OCI-LY1 (cell line): Measurements from ENCODE around the gene MRM2.

Experiments used
- H2AFZ ChIP-seq: fragments of 200-600 bp; sonication (generic), shearing (Covaris generic); 2 replicates; pipeline ENCODE4 v1.6.0; 2014; ENCODE audit warnings: antibody characterized with exemption, mild to moderate bottlenecking, low read length
- H3F3A ChIP-seq: fragments of 200-600 bp; sonication (generic), shearing (Covaris generic); 2 replicates; pipeline ENCODE4 v1.6.0; 2014; ENCODE audit warnings: mild to moderate bottlenecking, antibody characterized with exemption, low read length, moderate library complexity; ENCODE audit not compliant: insufficient read depth
- H3K27ac ChIP-seq: fragments of 200-600 bp; sonication (generic); 2 replicates; pipeline ENCODE4 v1.5.1; 2014; ENCODE audit warnings: low read length, mixed run types, mild to moderate bottlenecking, low read depth; ENCODE audit not compliant: poor library complexity, severe bottlenecking
- H3K27me3 ChIP-seq: fragments of 200-600 bp; sonication (generic); 2 replicates; pipeline ENCODE4 v1.6.0; 2014; ENCODE audit warnings: antibody characterized with exemption, mild to moderate bottlenecking, low read length, moderate library complexity; ENCODE audit not compliant: insufficient read depth
- H3K36me3 ChIP-seq: fragments of 200-600 bp; sonication (generic); 2 replicates; pipeline ENCODE4 v1.6.1; 2014; ENCODE audit warnings: mild to moderate bottlenecking, antibody characterized with exemption, low read length, moderate library complexity, mixed read lengths; ENCODE audit not compliant: insufficient read depth
- H3K4me1 ChIP-seq: fragments of 200-600 bp; sonication (generic); 2 replicates; pipeline ENCODE4 v1.5.1; 2014; ENCODE audit warnings: mild to moderate bottlenecking, low read length, moderate library complexity; ENCODE audit not compliant: insufficient read depth, severe bottlenecking
- H3K4me2 ChIP-seq: fragments of 200-600 bp; sonication (generic), shearing (Covaris generic); 2 replicates; pipeline ENCODE4 v1.6.1; 2014; ENCODE audit warnings: low read length
- H3K4me3 ChIP-seq: fragments of 200-600 bp; sonication (generic); 2 replicates; pipeline ENCODE4 v1.5.1; 2014; ENCODE audit warnings: low read length, low read depth, mild to moderate bottlenecking, mixed read lengths; ENCODE audit not compliant: poor library complexity, severe bottlenecking
- H3K79me2 ChIP-seq: fragments of 200-600 bp; shearing (Covaris generic); 2 replicates; pipeline ENCODE4 v1.6.1; 2016; ENCODE audit warnings: mixed run types, low read length, mixed read lengths; ENCODE audit not compliant: insufficient read depth
- H3K9ac ChIP-seq: fragments of 200-600 bp; sonication (generic), shearing (Covaris generic); 2 replicates; pipeline ENCODE4 v1.6.1; 2014; ENCODE audit warnings: mild to moderate bottlenecking, low read length, mixed read lengths
- H3K9me2 ChIP-seq: fragments of 200-600 bp; sonication (generic), shearing (Covaris generic); 2 replicates; pipeline ENCODE4 v1.6.1; 2014; ENCODE audit warnings: low read depth, mild to moderate bottlenecking, low read length, mixed read lengths
- H3K9me3 ChIP-seq: fragments of 200-600 bp; shearing (Covaris generic); 2 replicates; pipeline ENCODE4 v1.6.1; 2014; ENCODE audit warnings: low read length, mixed read lengths
- H4K20me1 ChIP-seq: fragments of 200-600 bp; sonication (generic), shearing (Covaris generic); 2 replicates; pipeline ENCODE4 v1.6.0; 2016; ENCODE audit warnings: mild to moderate bottlenecking, low read length; ENCODE audit not compliant: insufficient read depth
- EZH2 ChIP-seq: fragments of 200-600 bp; sonication (generic), shearing (Covaris generic); IDR thresholded peaks from 2 replicates; pipeline ENCODE4 v1.8.0; 2017; ENCODE audit warnings: borderline replicate concordance, mixed run types, mild to moderate bottlenecking, antibody characterized with exemption, low read length, moderate library complexity, mixed read lengths
- TF ChIP-seq, protein P1 (sequence below): fragments of 200-600 bp; sonication (generic), shearing (Covaris generic); IDR thresholded peaks from 2 replicates; pipeline ENCODE4 v1.5.1; 2017; ENCODE audit warnings: mild to moderate bottlenecking, antibody characterized with exemption, low read length, moderate library complexity, mixed read lengths

MRM2 gene

DNA sequence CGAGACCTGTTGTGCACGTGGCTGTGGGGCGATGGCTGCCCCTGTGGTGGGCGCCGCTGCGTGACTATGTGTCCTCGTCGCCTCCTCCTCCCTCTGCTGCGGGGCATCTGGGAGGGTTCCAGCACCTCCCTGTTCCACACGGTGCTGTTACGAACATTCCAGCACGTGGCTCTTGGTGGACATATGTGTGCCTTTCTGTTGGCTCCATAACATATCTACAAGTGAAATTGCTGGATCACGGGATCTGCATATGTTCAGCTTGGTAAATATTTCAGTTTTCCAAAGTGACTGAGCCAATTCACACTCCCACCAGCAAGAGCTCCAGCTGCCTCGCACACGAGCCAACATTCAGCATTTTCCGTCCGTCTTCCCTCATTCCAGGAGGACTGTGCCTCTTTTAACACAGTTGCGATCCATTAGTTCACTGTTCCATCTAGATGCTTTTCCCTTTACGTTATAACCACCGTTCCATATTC is 47.1 kb upstream of the MRM2 start:
- H3K4me3 ChIP-seq, result no peak overlapping the region
- no peak overlapping the region for H2AFZ ChIP-seq
- H3K36me3 ChIP-seq, result no peaks in the 10 kb centered on the region; the same call in 1 of the 2 replicates
- no peaks in the 10 kb centered on the region for H3F3A ChIP-seq
- H3K9me2 ChIP-seq, result no peaks in the 10 kb centered on the region
- H4K20me1 ChIP-seq, result no peaks in the 10 kb centered on the region
- H3K79me2 ChIP-seq, result no peaks in the 10 kb centered on the region
- no peak overlapping the region for H3K9ac ChIP-seq
- TF ChIP-seq, protein P1, sequence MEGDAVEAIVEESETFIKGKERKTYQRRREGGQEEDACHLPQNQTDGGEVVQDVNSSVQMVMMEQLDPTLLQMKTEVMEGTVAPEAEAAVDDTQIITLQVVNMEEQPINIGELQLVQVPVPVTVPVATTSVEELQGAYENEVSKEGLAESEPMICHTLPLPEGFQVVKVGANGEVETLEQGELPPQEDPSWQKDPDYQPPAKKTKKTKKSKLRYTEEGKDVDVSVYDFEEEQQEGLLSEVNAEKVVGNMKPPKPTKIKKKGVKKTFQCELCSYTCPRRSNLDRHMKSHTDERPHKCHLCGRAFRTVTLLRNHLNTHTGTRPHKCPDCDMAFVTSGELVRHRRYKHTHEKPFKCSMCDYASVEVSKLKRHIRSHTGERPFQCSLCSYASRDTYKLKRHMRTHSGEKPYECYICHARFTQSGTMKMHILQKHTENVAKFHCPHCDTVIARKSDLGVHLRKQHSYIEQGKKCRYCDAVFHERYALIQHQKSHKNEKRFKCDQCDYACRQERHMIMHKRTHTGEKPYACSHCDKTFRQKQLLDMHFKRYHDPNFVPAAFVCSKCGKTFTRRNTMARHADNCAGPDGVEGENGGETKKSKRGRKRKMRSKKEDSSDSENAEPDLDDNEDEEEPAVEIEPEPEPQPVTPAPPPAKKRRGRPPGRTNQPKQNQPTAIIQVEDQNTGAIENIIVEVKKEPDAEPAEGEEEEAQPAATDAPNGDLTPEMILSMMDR, result no peak
- no peak for TF ChIP-seq EZH2
- H3K27me3 ChIP-seq, result no peaks in the 10 kb centered on the region
- H3K27ac ChIP-seq, result no peak overlapping the region
- no peak overlapping the region for H3K4me2 ChIP-seq
- H3K4me1 ChIP-seq, result no peaks in the 10 kb centered on the region
- H3K9me3 ChIP-seq, result no peaks in the 10 kb centered on the region

DNA sequence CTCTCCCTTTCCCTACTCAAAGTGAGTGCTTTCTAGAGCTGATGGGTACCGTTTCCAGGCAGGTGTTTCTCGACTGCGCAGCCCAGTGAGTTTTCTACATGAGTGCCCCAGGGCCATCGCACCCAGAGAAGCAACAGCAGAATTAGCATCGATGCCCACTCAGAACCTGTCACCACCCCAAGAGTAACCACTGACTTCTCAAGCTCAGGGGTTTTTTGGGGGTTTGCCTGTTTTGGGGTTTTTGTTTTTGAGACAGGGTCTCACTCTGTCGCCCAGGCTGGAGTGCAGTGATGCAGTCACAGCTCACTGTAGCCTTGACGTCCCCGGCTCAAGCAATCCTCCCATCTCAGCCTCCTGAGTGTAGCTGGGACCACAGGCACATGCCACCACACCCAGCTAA is 46.5 kb upstream of the MRM2 start:
- no peak overlapping the region for H3K27ac ChIP-seq
- TF ChIP-seq, protein P1, result no peak
- TF ChIP-seq EZH2, result no peak
- no peaks in the 10 kb centered on the region for H3F3A ChIP-seq
- no peaks in the 10 kb centered on the region for H3K27me3 ChIP-seq
- no peaks in the 10 kb centered on the region for H3K79me2 ChIP-seq
- H3K4me1 ChIP-seq, result no peaks in the 10 kb centered on the region
- no peaks in the 10 kb centered on the region for H3K9me3 ChIP-seq
- H4K20me1 ChIP-seq, result no peaks in the 10 kb centered on the region
- H3K4me3 ChIP-seq, result no peak overlapping the region
- H3K4me2 ChIP-seq, result no peak overlapping the region
- no peaks in the 10 kb centered on the region; the same call in 1 of the 2 replicates for H3K36me3 ChIP-seq
- no peak overlapping the region for H3K9ac ChIP-seq
- H3K9me2 ChIP-seq, result no peaks in the 10 kb centered on the region
- H2AFZ ChIP-seq, result no peak overlapping the region

DNA sequence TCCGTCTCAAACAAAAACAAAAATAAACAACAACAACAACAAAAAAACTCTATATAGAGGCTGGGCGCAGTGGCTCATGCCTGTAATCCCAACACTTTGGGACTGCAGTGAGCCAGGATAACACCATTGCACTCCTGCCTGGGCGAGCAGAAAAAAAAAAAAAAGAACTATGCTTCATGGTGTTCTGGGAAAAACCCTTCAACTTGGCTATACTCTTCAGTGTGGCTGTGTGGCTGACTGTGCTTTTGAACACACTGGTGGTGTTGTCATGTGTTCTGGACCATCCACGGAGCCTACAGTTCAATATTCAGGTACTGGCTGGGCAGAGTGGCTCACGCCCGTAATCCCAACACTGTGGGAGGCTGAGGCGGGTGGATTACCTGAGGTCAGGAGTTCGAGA is 45.7 kb upstream of the MRM2 start:
- Histone ChIP-seq H3K4me3 (no peak overlapping the region), H3K4me1 (no peaks in the 10 kb centered on the region), H3K79me2 (no peaks in the 10 kb centered on the region), H3K36me3 (no peaks in the 10 kb centered on the region; the same call in 1 of the 2 replicates), H3K4me2 (no peak overlapping the region), H3K9me3 (no peaks in the 10 kb centered on the region), H3K27me3 (no peaks in the 10 kb centered on the region), H3K9me2 (no peaks in the 10 kb centered on the region), H2AFZ (no peak overlapping the region), H3K27ac (no peak overlapping the region), H4K20me1 (no peaks in the 10 kb centered on the region), H3K9ac (no peak overlapping the region), H3F3A (no peaks in the 10 kb centered on the region)
- TF ChIP-seq EZH2, result no peak
- TF ChIP-seq, protein P1, result no peak
